Measurements from ENCODE around the gene KCNJ5.
A peak's percentile ranks its signal among the peaks of the same experiment; 100 is the strongest.

Gene KCNJ5

DNA sequence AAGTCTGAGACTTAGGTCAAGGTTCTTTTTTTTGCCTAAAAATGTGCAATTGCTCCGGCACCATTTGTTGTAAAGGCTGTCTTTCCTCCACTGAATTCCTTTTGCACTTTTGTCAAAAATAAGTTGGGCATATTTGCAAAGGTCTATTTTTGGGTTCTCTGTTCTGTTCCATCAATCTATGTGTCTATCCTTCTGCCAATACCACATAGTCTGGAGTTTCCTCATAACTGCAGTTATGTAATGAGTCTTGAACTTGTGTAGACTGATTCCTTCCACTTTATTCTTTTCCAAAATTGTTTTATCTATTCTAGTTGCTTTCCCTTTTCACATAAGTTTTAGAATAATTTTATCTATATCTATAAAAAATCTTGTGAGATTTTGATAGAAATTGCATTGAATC lies 6.7 kb downstream of the KCNJ5 start:
- no peak for DNase-seq

DNA sequence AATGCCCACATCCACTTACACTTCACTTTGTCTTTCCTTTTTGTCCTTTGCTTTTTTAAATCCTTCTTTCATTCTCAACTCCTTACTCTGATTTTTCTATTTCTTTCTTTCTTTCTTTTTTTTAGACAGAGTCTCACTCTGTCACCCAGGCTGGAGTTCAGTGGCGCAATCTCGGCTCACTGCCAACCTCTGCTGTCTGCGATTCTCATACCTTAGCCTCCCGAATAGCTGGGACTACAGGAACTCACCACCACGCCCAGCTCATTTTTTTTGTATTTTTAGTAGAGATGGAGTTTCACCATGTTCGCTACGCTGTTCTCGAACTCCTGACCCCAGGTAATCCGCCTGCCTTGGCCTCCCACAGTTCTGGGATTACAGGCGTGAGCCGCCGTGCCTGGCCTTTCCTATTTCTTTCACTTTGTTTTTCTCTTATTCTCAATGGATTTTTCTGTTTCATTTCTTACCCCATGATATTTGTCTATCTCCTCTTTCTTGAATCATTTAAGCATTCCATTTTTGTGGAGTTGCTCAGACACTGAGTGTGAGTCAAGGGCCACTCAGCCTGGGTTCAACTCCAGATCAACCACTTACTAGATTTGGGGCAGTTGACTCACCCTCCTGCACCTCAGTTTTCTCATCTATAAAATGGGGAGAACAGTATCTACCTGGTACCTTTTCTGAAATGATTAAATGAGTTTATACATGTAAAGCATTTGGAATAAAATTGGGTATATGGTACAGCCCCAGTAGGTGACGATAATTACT lies 7.6 kb downstream of the KCNJ5 start:
- DNase-seq = no peak

DNA sequence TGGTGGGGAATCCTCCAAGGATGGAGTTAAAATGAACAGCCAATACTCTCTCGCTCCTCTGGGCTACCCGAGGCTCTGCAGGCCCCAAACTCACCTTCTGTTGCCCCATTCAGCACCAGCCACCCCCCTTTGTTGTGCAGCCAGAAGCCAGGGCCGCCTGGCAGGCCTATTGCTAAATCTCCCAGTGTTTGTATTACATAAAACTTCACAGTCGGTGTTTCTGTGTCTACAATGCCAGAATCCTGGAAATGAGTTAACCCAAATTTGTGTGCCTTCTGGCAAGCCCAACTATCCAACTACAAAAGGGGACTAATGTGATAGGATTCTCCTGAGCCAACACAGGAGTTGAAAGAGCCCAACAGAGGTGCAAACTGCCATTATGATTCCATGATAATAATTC lies 9.3 kb downstream of the KCNJ5 start:
- no peak for DNase-seq

DNA sequence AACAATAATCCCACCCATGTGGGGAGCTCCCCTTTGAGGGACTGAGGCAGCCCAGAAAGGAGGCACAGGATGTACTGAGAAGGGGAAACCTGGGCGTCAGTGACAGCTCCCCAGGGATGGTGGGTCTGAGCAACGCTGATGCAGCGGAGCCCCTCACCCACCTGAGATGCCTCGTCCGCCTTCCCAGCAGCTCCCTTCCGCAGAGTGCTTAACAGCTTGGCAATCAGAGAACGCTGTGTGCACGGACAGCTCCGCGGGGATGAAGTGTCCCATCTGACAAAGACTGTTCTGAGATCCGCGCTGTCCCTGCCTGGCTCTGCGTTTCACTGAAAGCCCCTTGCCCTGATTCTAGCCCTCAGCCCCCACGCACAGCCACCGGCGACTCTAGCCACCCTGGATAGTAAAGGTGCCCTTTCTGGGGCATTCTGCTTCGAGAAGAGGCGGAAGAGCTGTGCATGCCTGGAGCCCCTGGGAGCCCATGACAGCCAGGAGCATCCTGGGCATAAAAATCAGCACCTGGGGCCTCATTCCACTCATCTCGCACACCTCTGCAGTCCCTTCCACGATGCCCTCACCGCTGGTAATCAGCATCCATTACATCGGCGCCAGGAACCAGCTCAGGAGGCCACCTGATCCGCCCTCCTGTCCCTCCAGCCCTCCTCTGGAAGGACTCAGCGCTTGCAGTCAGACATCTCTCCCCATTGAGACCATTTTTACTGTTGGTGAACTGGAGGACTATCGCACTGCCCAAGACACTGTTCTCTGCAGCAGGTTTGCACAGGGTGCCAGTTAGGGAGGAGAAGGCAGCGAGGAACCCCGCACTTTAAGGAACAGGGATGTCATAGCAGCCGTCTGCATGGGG lies 10.7 kb downstream of the KCNJ5 start:
- no peak for DNase-seq

DNA sequence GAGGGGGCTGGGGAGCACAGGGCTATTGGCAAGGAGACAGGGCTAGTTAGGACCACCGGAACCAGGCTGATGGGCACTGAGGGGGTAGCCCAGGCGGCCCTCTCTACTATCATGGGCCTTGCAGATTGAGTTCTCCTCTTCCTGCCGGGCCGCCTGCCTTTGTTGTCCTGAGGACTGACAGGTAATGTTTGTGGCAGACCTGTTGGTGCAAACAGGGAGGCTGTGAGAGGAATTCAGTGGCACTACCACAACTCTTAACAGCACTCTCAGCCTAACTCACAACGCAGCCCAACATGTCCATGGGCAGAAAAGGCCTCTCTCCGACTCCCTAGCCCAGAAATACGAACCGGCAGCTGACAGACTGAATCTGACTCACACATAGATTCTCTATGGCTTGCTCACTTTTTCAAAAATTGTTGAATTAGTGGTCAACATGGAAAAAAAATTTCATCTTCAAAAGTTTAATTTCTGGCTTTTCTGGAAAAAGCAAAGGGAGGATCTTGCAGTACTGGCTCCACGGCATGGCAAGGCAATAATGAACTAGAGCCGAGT lies 11.4 kb downstream of the KCNJ5 start:
- DNase-seq = no peak

DNA sequence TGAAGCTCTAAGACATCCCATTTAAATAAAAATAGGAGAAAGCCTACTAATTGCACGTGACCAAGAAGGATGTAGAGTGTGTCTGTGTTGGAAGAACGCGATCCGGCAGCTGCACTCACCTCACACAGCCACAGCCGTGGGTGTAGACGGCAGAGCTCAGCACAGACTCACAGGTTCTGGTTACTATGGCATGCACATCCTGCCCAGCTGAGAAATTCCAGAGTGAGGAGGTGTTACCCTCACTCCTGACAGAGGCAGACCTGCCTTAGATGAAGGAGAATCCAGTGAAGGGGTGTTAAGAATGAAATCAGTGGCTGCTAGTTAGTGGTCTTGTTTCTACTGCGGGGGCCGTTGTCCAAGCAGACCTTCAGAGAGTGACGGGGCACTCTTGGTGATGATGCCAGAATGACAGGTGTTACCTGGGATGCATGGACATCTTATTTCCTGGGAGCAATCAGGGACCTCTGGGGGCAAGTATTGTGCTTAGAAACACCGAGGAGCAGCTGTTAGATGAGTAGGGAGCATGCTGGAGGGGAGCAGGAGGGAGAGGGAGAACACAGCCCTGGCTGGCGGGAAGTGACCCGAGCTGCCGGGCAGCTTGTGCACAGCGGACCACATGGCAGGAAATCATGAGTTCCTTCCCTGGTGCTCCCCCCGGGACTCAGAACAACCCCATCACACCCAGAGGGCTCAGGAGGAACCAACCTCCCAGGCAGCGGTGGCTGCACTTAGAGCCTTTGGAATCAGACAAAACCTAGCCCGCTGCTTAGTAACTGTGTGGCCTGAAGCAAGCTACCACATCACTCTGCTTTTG lies 12.3 kb downstream of the KCNJ5 start:
- DNase-seq = peak; percentile 71

DNA sequence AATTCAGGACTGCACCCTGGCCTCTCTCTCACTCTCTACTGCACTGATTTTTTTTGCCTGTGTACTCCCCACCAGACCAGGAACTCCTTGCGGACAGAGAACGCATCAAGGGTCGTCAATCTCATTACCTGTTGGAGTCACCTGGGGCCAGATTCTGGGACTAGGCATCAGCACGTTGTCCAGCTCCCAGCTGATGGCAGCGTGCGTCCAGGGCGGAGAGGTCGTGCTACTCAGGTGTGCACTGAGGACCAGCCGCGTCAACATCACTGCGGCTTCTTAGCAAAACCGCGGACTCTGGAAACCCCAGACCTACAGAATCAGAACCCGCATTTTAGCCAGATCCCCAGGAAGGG lies 13.1 kb downstream of the KCNJ5 start:
- DNase-seq = no peak

DNA sequence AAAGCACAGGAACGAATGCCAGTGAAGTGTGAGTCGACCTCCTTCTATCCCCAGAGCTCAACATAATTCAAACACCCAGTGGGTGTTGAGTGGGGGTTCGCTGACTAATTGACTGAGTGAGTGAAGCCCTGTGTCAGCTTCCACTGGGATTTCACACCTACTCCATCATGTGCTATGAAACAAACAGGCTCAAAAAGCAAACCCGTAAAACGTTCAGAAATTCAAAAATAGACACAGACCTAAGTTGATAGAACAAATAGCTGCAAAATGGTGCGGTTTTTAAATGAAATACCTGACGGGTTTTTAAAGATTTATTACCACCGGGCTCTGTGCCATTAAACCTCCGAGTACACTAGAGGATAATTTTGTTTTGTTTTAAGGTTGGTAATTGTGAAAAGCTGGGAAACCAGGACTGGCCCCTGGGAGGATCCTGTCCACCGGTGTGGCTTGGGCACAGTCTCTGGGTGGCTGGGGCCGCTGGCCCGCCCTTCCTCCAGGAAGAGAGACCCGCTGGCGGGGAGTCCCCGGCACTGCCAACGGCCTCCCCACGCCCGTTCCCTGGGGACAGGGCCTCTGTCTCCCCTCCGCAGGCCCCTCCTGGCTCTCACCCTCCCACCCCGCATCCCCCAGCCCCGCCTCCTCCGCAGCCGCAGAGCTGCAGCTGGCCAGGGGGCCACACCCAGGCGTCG lies 13.6 kb downstream of the KCNJ5 start:
- DNase-seq = peak; percentile 77

DNA sequence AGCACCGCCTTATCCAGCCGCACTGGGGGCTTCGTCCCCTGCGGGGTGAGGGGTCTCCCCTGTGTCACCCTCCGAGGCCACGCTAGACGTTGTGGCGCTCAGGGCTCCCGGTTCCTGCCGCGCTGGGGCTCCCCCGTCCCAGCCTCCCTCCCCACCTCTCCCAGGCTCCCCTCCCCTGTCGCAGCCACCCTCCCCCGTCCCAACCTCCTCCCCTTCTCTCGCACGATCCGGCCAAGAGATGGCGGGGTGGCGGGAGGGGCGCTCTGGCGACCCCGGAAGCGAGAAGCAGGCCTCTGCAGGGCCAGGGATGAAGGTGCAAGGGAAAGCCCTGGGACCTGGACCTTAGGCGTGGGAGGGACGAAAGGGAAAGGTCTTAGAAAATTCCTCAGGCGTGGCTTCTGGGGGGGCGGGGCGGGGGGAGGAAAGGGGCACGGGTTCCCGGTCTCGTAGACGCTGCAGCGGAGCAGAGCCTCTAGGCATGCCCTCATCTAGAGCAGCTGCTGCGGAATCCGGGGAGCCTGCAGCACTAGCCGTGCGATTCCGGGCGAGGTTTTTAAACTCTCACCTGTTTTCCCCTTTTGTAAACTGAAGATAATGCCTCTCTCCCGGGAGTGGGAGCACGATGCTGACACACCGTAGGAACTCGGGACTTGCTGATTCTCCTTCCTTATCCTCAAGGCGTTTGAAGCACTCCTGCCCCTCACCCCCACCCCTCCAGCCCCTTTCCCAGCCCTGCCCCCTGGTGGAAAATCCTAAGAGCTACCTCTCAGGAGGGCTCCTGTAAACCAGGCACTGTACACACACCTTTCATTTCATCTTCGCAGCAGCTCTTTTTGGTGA lies 14.4 kb downstream of the KCNJ5 start:
- DNase-seq = peak; percentile 75

DNA sequence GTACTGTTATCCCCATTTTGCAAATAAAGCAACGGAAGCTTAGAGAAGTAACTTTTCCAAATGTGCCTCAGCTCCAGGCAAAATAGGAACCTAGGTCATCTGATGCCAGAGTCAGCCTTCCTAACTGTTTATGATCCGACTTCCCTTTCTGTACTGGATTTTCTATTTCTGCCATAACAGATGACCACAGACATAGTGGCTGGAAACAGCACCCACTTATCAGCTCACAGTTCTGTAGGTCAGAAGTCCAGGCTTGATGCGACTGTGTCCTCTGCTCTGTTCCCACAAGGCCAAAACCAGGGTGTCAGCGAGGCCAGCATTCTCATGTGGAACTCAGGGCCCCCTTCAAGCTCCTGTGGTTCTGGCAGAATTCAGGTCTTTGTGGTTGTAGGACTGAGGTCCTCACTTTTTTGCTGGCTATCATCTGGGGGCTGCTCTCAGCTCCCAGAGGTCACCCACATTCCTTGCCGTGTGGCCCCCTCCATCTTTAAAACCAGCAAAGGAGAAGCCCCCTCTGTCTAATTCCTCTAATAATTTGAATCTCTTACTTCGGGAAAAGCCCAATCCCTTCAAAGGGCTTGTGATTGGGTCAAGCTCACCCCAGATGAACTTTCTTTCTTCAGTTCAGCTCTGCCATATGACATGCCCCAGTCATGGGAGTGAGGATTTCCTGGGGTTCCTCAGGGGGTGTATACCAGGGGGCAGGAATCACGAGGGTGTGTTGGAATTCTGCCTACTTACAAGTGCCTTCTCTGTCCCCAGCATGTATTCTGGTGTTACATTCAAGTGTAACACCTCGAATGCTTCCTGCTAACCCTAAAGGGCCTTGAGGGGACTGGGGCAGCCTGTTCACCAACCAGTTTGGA lies 15.3 kb downstream of the KCNJ5 start:
- DNase-seq = peak; percentile 88

DNA sequence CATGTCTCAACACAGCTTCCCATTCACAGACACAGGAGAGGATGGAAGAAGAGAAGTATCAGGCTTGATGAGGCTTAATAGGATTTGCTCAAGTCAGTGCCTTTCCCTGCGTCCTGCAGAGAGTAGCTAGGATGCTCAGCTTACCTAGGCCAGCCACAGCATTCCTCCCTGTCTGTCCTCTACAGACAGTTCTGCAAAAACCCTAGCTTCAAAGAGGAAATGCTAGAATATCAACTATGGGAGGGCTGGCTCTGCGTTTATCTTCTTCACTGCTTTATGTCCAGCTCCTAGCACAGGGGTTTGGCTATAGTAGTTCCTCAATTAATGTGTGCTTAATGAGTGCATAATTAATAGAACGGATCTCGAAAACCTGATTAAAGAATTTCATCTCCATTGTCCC lies 16.4 kb downstream of the KCNJ5 start:
- DNase-seq = no peak

DNA sequence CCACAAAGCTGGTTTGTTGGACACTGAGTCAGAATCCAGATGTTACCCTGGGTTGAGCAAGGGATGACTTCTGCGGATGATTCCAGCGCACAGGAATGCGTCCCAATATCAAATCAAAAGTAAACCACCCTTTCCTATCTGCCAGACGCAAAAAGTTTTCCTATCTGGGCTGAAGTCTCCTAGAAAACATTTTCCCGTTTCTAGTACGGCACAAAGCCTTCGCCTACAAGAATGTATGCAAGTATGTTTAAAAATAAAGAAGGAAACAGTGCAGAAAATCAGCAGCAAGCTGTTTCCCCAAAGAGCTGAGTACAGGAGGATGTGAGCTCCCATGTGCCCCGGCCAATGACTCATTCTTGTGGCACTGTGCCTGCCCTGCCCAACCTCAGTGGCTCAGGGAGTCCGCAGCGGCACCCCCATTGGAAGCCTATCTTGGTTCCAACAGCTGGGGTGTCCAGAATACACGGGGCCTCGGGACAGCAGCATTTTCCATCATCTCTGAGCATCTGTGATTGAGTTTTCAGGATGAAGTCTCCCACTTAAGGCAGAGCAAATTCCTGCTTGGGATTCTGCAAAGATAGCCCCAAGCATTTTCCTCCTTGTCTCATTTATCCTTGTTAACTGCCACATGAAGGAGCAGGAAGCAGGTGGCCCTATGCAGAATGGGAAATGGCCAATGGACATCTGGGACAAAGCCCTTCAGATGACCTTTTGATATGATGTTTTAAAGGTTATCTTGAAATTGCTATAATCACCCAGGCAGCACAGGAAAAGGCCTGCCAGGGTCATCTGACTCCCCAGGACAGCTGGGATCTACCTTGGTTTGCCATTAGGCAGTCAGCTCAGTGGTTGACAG lies 17.5 kb downstream of the KCNJ5 start:
- DNase-seq = peak; percentile 77

DNA sequence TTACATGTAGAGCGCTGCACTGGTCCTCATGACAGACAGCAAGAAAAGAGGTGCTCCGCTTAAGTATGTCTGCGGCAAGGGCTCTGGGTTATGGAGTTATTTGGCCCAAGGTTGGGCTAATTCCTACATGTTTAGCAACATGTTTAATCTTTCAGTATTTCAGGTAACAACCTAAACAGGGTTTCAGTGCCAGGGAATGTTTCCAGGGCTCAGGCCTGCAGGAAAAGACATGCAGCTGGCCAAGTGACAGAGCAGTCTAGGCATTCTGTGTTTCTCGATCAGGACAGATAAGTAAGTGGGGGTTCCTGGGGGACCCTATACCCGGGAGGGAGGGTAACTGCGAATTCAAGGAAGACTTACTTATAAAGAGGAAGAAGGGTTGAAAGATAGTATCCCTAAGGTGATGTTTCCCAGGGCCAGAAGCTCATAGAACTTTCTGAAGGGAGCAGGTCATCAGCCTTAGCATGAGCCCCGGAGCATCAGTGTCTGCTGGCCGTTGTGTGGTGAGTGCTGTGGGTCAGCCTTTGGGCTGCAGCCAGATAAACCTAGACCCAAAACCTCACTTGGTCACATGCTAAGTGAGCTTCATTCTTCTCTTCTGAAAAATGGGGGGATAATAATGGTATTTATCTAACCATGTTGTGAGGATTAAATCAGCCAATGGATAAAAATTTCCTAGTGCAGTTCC lies 18.4 kb downstream of the KCNJ5 start:
- no peak for DNase-seq

DNA sequence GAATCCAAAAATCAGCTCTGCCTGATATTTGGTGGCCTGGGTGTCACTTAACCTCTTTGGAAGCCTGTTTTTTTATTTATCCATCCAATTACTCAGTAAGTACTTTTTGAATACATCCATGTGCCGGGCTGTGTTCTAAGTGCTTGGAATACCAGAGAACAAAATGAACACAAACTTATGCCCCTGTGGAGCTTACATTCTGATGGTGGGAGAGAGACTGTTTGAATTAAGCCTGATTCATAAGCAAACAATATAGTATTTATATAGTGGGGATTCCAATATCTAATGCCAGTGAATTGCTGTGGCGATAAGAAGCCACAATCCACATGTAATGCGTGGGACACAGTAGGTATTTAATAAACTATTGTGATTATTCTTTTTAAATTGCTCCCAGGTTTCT lies 19.4 kb downstream of the KCNJ5 start:
- DNase-seq = no peak

DNA sequence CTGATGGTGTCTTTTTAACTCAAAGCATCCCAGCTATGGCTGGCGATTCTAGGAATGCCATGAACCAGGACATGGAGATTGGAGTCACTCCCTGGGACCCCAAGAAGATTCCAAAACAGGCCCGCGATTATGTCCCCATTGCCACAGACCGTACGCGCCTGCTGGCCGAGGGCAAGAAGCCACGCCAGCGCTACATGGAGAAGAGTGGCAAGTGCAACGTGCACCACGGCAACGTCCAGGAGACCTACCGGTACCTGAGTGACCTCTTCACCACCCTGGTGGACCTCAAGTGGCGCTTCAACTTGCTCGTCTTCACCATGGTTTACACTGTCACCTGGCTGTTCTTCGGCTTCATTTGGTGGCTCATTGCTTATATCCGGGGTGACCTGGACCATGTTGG lies 20.1 kb downstream of the KCNJ5 start:
- DNase-seq = no peak

DNA sequence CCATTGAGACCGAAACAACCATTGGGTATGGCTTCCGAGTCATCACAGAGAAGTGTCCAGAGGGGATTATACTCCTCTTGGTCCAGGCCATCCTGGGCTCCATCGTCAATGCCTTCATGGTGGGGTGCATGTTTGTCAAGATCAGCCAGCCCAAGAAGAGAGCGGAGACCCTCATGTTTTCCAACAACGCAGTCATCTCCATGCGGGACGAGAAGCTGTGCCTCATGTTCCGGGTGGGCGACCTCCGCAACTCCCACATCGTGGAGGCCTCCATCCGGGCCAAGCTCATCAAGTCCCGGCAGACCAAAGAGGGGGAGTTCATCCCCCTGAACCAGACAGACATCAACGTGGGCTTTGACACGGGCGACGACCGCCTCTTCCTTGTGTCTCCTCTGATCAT lies 20.5 kb downstream of the KCNJ5 start:
- no peak for DNase-seq

DNA sequence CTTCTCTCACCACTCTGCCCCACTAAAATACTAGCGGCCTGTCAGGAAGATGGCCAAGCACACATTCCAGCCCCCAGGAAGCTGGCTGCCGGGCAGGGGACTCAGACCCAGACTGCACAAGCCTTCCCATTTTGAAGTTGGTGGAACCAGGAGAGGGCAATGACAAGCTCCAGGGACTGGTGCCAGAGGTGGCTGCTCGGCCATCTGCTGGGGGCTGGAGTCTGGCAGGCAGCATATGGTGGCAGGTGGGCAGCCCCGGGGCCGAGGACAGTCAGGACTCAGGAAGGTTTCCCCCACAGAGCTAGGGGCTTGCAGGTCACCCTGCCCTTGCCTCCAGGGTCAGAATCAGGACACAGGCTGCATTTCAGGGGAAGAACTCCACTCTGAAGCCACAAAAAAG lies 22.6 kb downstream of the KCNJ5 start:
- no peak for DNase-seq

DNA sequence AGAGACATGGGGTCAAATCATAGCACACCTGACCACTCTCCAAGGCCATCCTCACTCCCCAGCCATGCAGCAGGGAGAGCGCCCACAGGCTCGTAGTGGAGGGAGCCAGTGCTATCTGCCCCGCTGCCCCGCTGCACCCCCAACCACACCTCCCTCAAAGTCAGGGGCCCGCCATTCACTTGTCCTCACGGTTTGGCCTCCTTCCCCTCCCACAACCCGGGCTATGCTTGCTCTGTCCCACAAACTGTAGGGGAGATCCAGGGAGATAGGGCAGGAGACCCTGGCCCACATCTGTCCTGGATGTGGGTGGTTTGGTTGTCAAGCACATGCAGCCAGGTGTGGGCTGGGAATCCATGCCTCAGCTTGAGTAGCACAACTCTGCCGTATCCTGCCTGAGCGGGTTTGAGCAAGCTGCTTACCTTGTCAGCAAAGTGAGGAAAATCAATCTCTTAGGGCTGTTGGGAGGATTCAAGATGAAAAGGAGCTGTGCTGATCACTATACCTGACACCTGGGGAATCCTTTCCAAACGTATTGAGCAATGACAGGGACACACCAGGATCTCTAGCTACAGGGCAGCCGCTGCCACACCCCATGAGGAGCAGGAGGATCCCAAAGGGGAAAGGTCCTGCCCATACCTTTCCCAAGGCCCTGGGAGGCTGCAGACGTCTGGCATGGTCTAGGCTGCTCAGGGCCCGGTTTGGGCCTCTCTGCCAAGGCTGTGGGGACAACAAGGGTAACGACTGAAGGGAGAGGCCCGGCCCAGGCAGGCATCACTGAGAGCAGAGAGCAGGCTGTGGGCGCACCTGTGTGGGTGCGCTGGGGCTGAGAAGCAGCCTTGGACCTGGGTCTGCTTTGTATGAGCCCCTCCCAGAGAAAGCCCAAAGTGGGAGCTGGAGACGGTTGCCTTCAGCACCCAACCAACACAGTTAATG lies 23.3 kb downstream of the KCNJ5 start:
- DNase-seq = no peak
